ENCODE data around the gene COLEC11.

The COLEC11 gene

GRCh38 chr2:3681625-3682024 is 86.7 kb downstream of the COLEC11 start:
- no peak for TF ChIP-seq CTCF (IDR thresholded peaks at IDR 0.05; ENCODE audit: insufficient read depth, low read length, poor library complexity, severe bottlenecking)
- no peak overlapping the region for H3K4me3 ChIP-seq (replicated peaks; ENCODE audit: low read depth, low read length)

GRCh38 chr2:3682811-3683210 is 87.9 kb downstream of the COLEC11 start:
- Histone ChIP-seq H3K27me3 (replicated peaks; ENCODE audit: control insufficient read depth, insufficient read depth, low read length) (no peaks in the 10 kb centered on the region; the same call in none of the 2 replicates), H3K36me3 (ENCODE audit: control insufficient read depth, insufficient read depth, low read length) (no peaks in the 10 kb centered on the region), H3K4me3 (replicated peaks; ENCODE audit: low read depth, low read length) (no peak overlapping the region)
- DNase-seq (ENCODE audit: extremely low read depth, insufficient read length) = no peak
- TF ChIP-seq CTCF (IDR thresholded peaks at IDR 0.05; ENCODE audit: insufficient read depth, low read length, poor library complexity, severe bottlenecking) = no peak

More at GRCh38 chr2:3681625-3682024, 86.7 kb downstream of the COLEC11 start:
- DNase-seq (ENCODE audit: extremely low read depth, insufficient read length) = no peak
- Histone ChIP-seq H3K36me3 (ENCODE audit: control insufficient read depth, insufficient read depth, low read length) (no peaks in the 10 kb centered on the region), H3K27me3 (replicated peaks; ENCODE audit: control insufficient read depth, insufficient read depth, low read length) (no peaks in the 10 kb centered on the region; the same call in none of the 2 replicates)

- H3K4me3 ChIP-seq (replicated peaks; ENCODE audit: low read depth, low read length) = no peak overlapping the region
- no peak for DNase-seq (ENCODE audit: extremely low read depth, insufficient read length)
- no peaks in the 10 kb centered on the region for H3K36me3 ChIP-seq (ENCODE audit: control insufficient read depth, insufficient read depth, low read length)
- H3K27me3 ChIP-seq (replicated peaks; ENCODE audit: control insufficient read depth, insufficient read depth, low read length) = no peaks in the 10 kb centered on the region; the same call in none of the 2 replicates
- no peak for TF ChIP-seq CTCF (IDR thresholded peaks at IDR 0.05; ENCODE audit: insufficient read depth, low read length, poor library complexity, severe bottlenecking)
Measured at GRCh38 chr2:3683748-3684454, 89.0 kb downstream of the COLEC11 start.

- no peak for DNase-seq (ENCODE audit: extremely low read depth, insufficient read length)
- no peaks in the 10 kb centered on the region for H3K36me3 ChIP-seq (ENCODE audit: control insufficient read depth, insufficient read depth, low read length)
- H3K4me3 ChIP-seq (replicated peaks; ENCODE audit: low read depth, low read length) = no peak overlapping the region
- no peaks in the 10 kb centered on the region for H3K27me3 ChIP-seq (replicated peaks; ENCODE audit: control insufficient read depth, insufficient read depth, low read length)
- no peak for TF ChIP-seq CTCF (IDR thresholded peaks at IDR 0.05; ENCODE audit: insufficient read depth, low read length, poor library complexity, severe bottlenecking)
Measured at GRCh38 chr2:3689998-3690748, 95.3 kb downstream of the COLEC11 start.

- Histone ChIP-seq H3K4me3 (replicated peaks; ENCODE audit: low read depth, low read length) (no peak overlapping the region), H3K27me3 (replicated peaks; ENCODE audit: control insufficient read depth, insufficient read depth, low read length) (no peaks in the 10 kb centered on the region), H3K36me3 (ENCODE audit: control insufficient read depth, insufficient read depth, low read length) (no peaks in the 10 kb centered on the region)
- no peak for DNase-seq (ENCODE audit: extremely low read depth, insufficient read length)
- TF ChIP-seq CTCF (IDR thresholded peaks at IDR 0.05; ENCODE audit: insufficient read depth, low read length, poor library complexity, severe bottlenecking) = peak; percentile 34
Measured at GRCh38 chr2:3692375-3692774, 97.5 kb downstream of the COLEC11 start.

Measured in GM06990 (cell line).